ENCODE results near the gene HADHA. TPM values are rescaled to one million over a fixed set of nuclear protein-coding genes. Genes with fewer than 3 reads are reported as not detected.

HADHA gene
- total and polyA plus RNA-seq, 4 experiments from 2014 or later, result 89.1 to 126 (median 107) TPM

GRCh38 chr2:26245231-26245732 lies 850 bp upstream of the HADHA start:
- Mint-ChIP-seq H3K27me3 (no peaks in the 10 kb centered on the region), H3K36me3 (peaks cover 0 to 17% of the 10 kb centered on the region in 2 donors), H3K4me1 (peaks cover 36 to 71% (median 48%) of the 10 kb centered on the region in 4 donors), H3K9me3 (no peaks in the 10 kb centered on the region), H3K4me3 (peak overlapping the region; percentile 91 to 100 (median 99)), H3K27ac (peak overlapping the region; percentile 95 to 100 (median 100))
- DNase-seq, result peak in 3 of 5 donors; percentile 62 to 72 (median 66)
- Histone ChIP-seq H3K4me1 (ENCODE audit: insufficient read depth, low read length) (peaks cover 42% of the 10 kb centered on the region), H3K27ac (ENCODE audit: low read depth, low read length) (peak overlapping the region; percentile 89), H3K4me3 (ENCODE audit: low read length in 2 of 2) (peak overlapping the region; percentile 75 to 84), H3K9me3 (ENCODE audit: control insufficient read depth in 1 of 2, low read length in 2 of 2) (no peaks in the 10 kb centered on the region), H3K36me3 (ENCODE audit: insufficient read depth, low read length) (no peaks in the 10 kb centered on the region), H3K27me3 (ENCODE audit: insufficient read depth, low read length) (no peaks in the 10 kb centered on the region)
- intact Hi-C loops (cut with micrococcal nuclease), result loop anchor here (2.0 kb wide), 2 partner anchors 54 to 86 kb away; no protein-coding TSS in a partner anchor
- POLR2A ChIA-PET (ENCODE audit: partially characterized antibody), result interaction anchor here (1.2 to 3.8 kb wide), 7 partner anchors 15 to 367 kb away, joined by 3 to 31 read pairs (median 6); partner anchors contain the start of genes ADGRF3 and ASXL2
- CTCF ChIA-PET (ENCODE audit: partially characterized antibody), result interaction anchor here (1.9 to 3.7 kb wide), 2 partner anchors 55 to 61 kb away, joined by 6 to 11 read pairs; no protein-coding TSS in a partner anchor

- peak overlapping the region; percentile 91 to 100 (median 99) for H3K4me3 Mint-ChIP-seq
- H3K4me1 Mint-ChIP-seq, result peaks cover 38 to 74% (median 54%) of the 10 kb centered on the region in 4 donors
- H3K4me3 ChIP-seq (ENCODE audit: low read length in 2 of 2), result peak overlapping the region; percentile 75 to 84
- H3K27ac Mint-ChIP-seq, result peak overlapping the region; percentile 95 to 100 (median 100)
- POLR2A ChIA-PET (ENCODE audit: partially characterized antibody), result interaction anchor here (1.0 to 3.8 kb wide), 10 partner anchors 13 to 881 kb away, joined by 3 to 31 read pairs (median 5); partner anchors contain the start of genes ASXL2 and RAB10
- no peaks in the 10 kb centered on the region for H3K27me3 ChIP-seq (ENCODE audit: insufficient read depth, low read length)
- peaks cover 47% of the 10 kb centered on the region for H3K4me1 ChIP-seq (ENCODE audit: insufficient read depth, low read length)
- H3K9me3 Mint-ChIP-seq, result no peaks in the 10 kb centered on the region
- peaks cover 1 to 20% of the 10 kb centered on the region in 2 donors for H3K36me3 Mint-ChIP-seq
- peak in 4 of 5 donors; percentile 22 to 44 (median 33) for DNase-seq
- CTCF ChIA-PET (ENCODE audit: partially characterized antibody), result interaction anchor here (1.0 to 3.7 kb wide), 7 partner anchors 9 to 390 kb away, joined by 3 to 11 read pairs (median 6); no protein-coding TSS in a partner anchor
- H3K9me3 ChIP-seq (ENCODE audit: control insufficient read depth in 1 of 2, low read length in 2 of 2), result no peaks in the 10 kb centered on the region
- H3K27ac ChIP-seq (ENCODE audit: low read depth, low read length), result peak overlapping the region; percentile 89
- no peaks in the 10 kb centered on the region for H3K27me3 Mint-ChIP-seq
- peaks cover 1% of the 10 kb centered on the region for H3K36me3 ChIP-seq (ENCODE audit: insufficient read depth, low read length)
- intact Hi-C loops (cut with micrococcal nuclease), result loop anchor here (1.0 to 5.0 kb wide), 7 partner anchors 55 to 1751 kb away; partner anchors contain the start of genes ASXL2, DTNB, KIF3C and NCOA1
These were observed 743 bp downstream of the HADHA start for GRCh38 chr2:26243470-26244308.

GRCh38 chr2:26241928-26242436 lies 2.5 kb downstream of the HADHA start:
- CTCF ChIA-PET (ENCODE audit: partially characterized antibody), result interaction anchor here (1.7 kb wide), 1 partner anchor 88 kb away, joined by 9 read pairs; no protein-coding TSS in a partner anchor
- POLR2A ChIA-PET (ENCODE audit: partially characterized antibody), result no interaction called here

GRCh38 chr2:26238311-26238958 lies 6.0 kb downstream of the HADHA start:
- DNase-seq, result no peak
- intact Hi-C loops (cut with micrococcal nuclease), result loop anchor here (10.0 kb wide), 1 partner anchor 336 kb away; no protein-coding TSS in a partner anchor
- no peaks in the 10 kb centered on the region for H3K9me3 ChIP-seq (ENCODE audit: control insufficient read depth in 1 of 2, low read length in 2 of 2)
- H3K4me1 Mint-ChIP-seq, result peaks cover 20 to 38% (median 28%) of the 10 kb centered on the region in 4 donors
- H3K27me3 Mint-ChIP-seq, result no peaks in the 10 kb centered on the region
- POLR2A ChIA-PET (ENCODE audit: partially characterized antibody), result no interaction called here
- H3K27me3 ChIP-seq (ENCODE audit: insufficient read depth, low read length), result no peaks in the 10 kb centered on the region
- peaks cover 22 to 35% of the 10 kb centered on the region in 2 donors for H3K36me3 Mint-ChIP-seq
- peaks cover 23% of the 10 kb centered on the region for H3K4me1 ChIP-seq (ENCODE audit: insufficient read depth, low read length)
- no peak overlapping the region for H3K4me3 ChIP-seq (ENCODE audit: low read length in 2 of 2)
- H3K27ac ChIP-seq (ENCODE audit: low read depth, low read length), result no peak overlapping the region
- no peaks in the 10 kb centered on the region for H3K9me3 Mint-ChIP-seq
- no peak overlapping the region for H3K4me3 Mint-ChIP-seq
- peaks cover 26% of the 10 kb centered on the region for H3K36me3 ChIP-seq (ENCODE audit: insufficient read depth, low read length)
- CTCF ChIA-PET (ENCODE audit: partially characterized antibody), result interaction anchor here (1.7 kb wide), 1 partner anchor 247 kb away, joined by 3 read pairs; no protein-coding TSS in a partner anchor
- peak overlapping the region in 1 of 7 donors; percentile 29 for H3K27ac Mint-ChIP-seq

More at GRCh38 chr2:26241928-26242436, 2.5 kb downstream of the HADHA start:
- peaks cover 41% of the 10 kb centered on the region for H3K4me1 ChIP-seq (ENCODE audit: insufficient read depth, low read length)
- DNase-seq, result no peak
- no peak overlapping the region for H3K4me3 ChIP-seq (ENCODE audit: low read length in 2 of 2)
- peaks cover 12 to 25% of the 10 kb centered on the region in 2 donors for H3K36me3 Mint-ChIP-seq
- peaks cover 12% of the 10 kb centered on the region for H3K36me3 ChIP-seq (ENCODE audit: insufficient read depth, low read length)
- no peaks in the 10 kb centered on the region for H3K27me3 Mint-ChIP-seq
- intact Hi-C loops (cut with micrococcal nuclease), result loop anchor here (5.0 kb wide), 2 partner anchors 570 to 1750 kb away; partner anchors contain the start of genes DTNB and NCOA1
- peaks cover 36 to 71% (median 51%) of the 10 kb centered on the region in 4 donors for H3K4me1 Mint-ChIP-seq
- peak overlapping the region in 3 of 7 donors; percentile 4 to 100 (median 51) for H3K27ac Mint-ChIP-seq
- H3K9me3 ChIP-seq (ENCODE audit: control insufficient read depth in 1 of 2, low read length in 2 of 2), result no peaks in the 10 kb centered on the region
- H3K4me3 Mint-ChIP-seq, result peak overlapping the region; percentile 32 to 100 (median 80)
- no peak overlapping the region for H3K27ac ChIP-seq (ENCODE audit: low read depth, low read length)
- no peaks in the 10 kb centered on the region for H3K9me3 Mint-ChIP-seq
- no peaks in the 10 kb centered on the region for H3K27me3 ChIP-seq (ENCODE audit: insufficient read depth, low read length)

GRCh38 chr2:26237868-26238267 lies 6.6 kb downstream of the HADHA start:
- H3K36me3 ChIP-seq (ENCODE audit: insufficient read depth, low read length), result peaks cover 32% of the 10 kb centered on the region
- H3K27me3 Mint-ChIP-seq, result no peaks in the 10 kb centered on the region
- CTCF ChIA-PET (ENCODE audit: partially characterized antibody), result no interaction called here
- POLR2A ChIA-PET (ENCODE audit: partially characterized antibody), result no interaction called here
- intact Hi-C loops (cut with micrococcal nuclease), result loop anchor here (10.0 kb wide), 1 partner anchor 337 kb away; no protein-coding TSS in a partner anchor
- H3K4me1 ChIP-seq (ENCODE audit: insufficient read depth, low read length), result peaks cover 18% of the 10 kb centered on the region
- DNase-seq, result no peak
- no peak overlapping the region for H3K4me3 Mint-ChIP-seq
- no peaks in the 10 kb centered on the region for H3K9me3 ChIP-seq (ENCODE audit: control insufficient read depth in 1 of 2, low read length in 2 of 2)
- no peak overlapping the region for H3K27ac ChIP-seq (ENCODE audit: low read depth, low read length)
- H3K36me3 Mint-ChIP-seq, result peaks cover 25 to 40% of the 10 kb centered on the region in 2 donors
- H3K27ac Mint-ChIP-seq, result peak overlapping the region in 2 of 7 donors; percentile 29 to 75
- H3K4me3 ChIP-seq (ENCODE audit: low read length in 2 of 2), result no peak overlapping the region
- H3K9me3 Mint-ChIP-seq, result no peaks in the 10 kb centered on the region
- no peaks in the 10 kb centered on the region for H3K27me3 ChIP-seq (ENCODE audit: insufficient read depth, low read length)
- peaks cover 14 to 32% (median 23%) of the 10 kb centered on the region in 4 donors for H3K4me1 Mint-ChIP-seq

DNA sequence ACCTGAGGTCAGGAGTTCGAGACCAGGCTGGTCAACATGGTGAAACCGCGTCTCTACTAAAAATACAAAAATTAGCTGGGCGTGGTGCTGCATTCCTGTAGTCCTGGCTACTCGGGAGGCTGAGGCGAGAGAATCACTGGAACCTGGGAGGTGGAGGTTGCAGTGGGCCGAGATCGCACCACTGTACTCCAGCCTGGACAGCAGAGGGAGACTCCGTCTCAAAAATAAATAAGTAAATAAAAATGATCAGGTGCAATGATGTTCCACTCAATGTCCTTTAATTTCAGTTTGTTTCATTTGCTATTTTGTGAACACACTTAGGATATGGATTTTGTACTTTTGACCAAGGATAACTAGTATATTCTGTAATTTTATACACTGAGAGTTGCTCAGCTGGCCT lies 9.3 kb downstream of the HADHA start:
- H3K4me3 Mint-ChIP-seq, result no peak overlapping the region
- no peaks in the 10 kb centered on the region for H3K9me3 ChIP-seq (ENCODE audit: control insufficient read depth in 1 of 2, low read length in 2 of 2)
- no peaks in the 10 kb centered on the region for H3K9me3 Mint-ChIP-seq
- H3K4me3 ChIP-seq (ENCODE audit: low read length in 2 of 2), result no peak overlapping the region
- no peak overlapping the region for H3K27ac ChIP-seq (ENCODE audit: low read depth, low read length)
- POLR2A ChIA-PET (ENCODE audit: partially characterized antibody), result no interaction called here
- intact Hi-C loops (cut with micrococcal nuclease), result loop anchor here (2.0 to 10.0 kb wide), 2 partner anchors 96 to 340 kb away; no protein-coding TSS in a partner anchor
- H3K27ac Mint-ChIP-seq, result no peak overlapping the region
- CTCF ChIA-PET (ENCODE audit: partially characterized antibody), result interaction anchor here (1.3 to 2.4 kb wide), 2 partner anchors 8 to 16 kb away, joined by 6 to 7 read pairs; no protein-coding TSS in a partner anchor
- peaks cover 6 to 9% (median 7%) of the 10 kb centered on the region in 4 donors for H3K4me1 Mint-ChIP-seq
- no peaks in the 10 kb centered on the region for H3K27me3 ChIP-seq (ENCODE audit: insufficient read depth, low read length)
- peak in 2 of 5 donors; percentile 2 to 4 for DNase-seq
- H3K27me3 Mint-ChIP-seq, result no peaks in the 10 kb centered on the region
- H3K36me3 ChIP-seq (ENCODE audit: insufficient read depth, low read length), result peaks cover 53% of the 10 kb centered on the region
- peaks cover 37 to 58% of the 10 kb centered on the region in 2 donors for H3K36me3 Mint-ChIP-seq
- peaks cover 5% of the 10 kb centered on the region for H3K4me1 ChIP-seq (ENCODE audit: insufficient read depth, low read length)

Measured in CD4-positive, alpha-beta memory T cell (primary cell).